Ishikawa (cell line): Measurements from ENCODE around the gene FRS2.
A peak's percentile ranks its signal among the peaks of the same experiment; 100 is the strongest.

ENCODE experiments used
- CEBPB ChIP-seq: IDR thresholded peaks from 2 replicates; pipeline ENCODE4 v1.6.1; 2012
- CREB1 ChIP-seq: IDR thresholded peaks from 2 replicates; pipeline ENCODE4 v1.6.1; 2012; ENCODE audit warnings: low read depth
- EGR1 ChIP-seq: IDR thresholded peaks from 2 replicates; pipeline ENCODE4 v1.6.1; 2012
- EP300 ChIP-seq: IDR thresholded peaks from 2 replicates; pipeline ENCODE4 v1.6.1; 2012; ENCODE audit warnings: borderline replicate concordance
- FOXM1 ChIP-seq: IDR thresholded peaks from 2 replicates; pipeline ENCODE4 v1.6.1; 2012; ENCODE audit warnings: low read depth, borderline replicate concordance
- NFIC ChIP-seq: IDR thresholded peaks from 2 replicates; pipeline ENCODE4 v1.6.1; 2012
- RAD21 ChIP-seq: IDR thresholded peaks from 2 replicates; pipeline ENCODE4 v1.6.1; 2012; ENCODE audit warnings: low read depth
- TAF1 ChIP-seq: IDR thresholded peaks from 2 replicates; pipeline ENCODE4 v1.6.1; 2012; ENCODE audit warnings: low read depth, mild to moderate bottlenecking
- TCF12 ChIP-seq: IDR thresholded peaks from 2 replicates; pipeline ENCODE4 v1.6.1; 2012; ENCODE audit warnings: low read depth
- TEAD4 ChIP-seq: IDR thresholded peaks from 2 replicates; pipeline ENCODE4 v1.6.1; 2012
- YY1 ChIP-seq: IDR thresholded peaks from 2 replicates; pipeline ENCODE4 v1.6.1; 2012; ENCODE audit warnings: low read depth
- ZBTB7A ChIP-seq: IDR thresholded peaks from 2 replicates; pipeline ENCODE4 v1.6.1; 2012; ENCODE audit warnings: low read depth
- TF ChIP-seq, protein P1 (sequence below): IDR thresholded peaks from 2 replicates; pipeline ENCODE4 v1.6.1; 2012
- TF ChIP-seq, protein P2 (sequence below): IDR thresholded peaks from 2 replicates; pipeline ENCODE4 v1.6.1; 2012; ENCODE audit warnings: low read depth, mild to moderate bottlenecking
- TF ChIP-seq, protein P3 (sequence below): IDR thresholded peaks from 2 replicates; pipeline ENCODE4 v1.6.1; 2012

The FRS2 gene

DNA sequence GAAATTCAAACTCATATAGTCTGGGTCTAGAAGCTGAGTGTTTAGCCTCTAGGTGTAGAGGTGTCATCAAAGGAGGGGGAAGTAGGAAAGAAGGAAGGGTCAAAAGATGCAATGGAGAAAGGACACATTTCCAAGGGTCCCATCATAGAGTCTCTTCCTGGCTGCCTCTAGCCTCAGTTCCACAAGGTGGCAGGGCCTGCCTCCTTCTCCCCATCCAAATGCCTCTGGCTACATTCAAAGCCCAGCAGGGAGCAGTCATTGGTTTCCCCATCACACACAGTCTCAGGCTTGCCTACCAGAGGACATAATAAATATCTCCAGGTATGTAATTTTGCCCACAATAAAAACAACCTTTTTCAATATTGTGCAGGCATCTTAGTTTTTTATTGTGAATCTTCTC lies 113.0 kb downstream of the FRS2 start:
- TF ChIP-seq FOXM1: no peak
- TF ChIP-seq CEBPB: no peak
- TF ChIP-seq, protein P1, sequence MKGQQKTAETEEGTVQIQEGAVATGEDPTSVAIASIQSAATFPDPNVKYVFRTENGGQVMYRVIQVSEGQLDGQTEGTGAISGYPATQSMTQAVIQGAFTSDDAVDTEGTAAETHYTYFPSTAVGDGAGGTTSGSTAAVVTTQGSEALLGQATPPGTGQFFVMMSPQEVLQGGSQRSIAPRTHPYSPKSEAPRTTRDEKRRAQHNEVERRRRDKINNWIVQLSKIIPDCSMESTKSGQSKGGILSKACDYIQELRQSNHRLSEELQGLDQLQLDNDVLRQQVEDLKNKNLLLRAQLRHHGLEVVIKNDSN: no peak
- TF ChIP-seq RAD21: peak; percentile 36; the same call in 1 of the 2 replicates

DNA sequence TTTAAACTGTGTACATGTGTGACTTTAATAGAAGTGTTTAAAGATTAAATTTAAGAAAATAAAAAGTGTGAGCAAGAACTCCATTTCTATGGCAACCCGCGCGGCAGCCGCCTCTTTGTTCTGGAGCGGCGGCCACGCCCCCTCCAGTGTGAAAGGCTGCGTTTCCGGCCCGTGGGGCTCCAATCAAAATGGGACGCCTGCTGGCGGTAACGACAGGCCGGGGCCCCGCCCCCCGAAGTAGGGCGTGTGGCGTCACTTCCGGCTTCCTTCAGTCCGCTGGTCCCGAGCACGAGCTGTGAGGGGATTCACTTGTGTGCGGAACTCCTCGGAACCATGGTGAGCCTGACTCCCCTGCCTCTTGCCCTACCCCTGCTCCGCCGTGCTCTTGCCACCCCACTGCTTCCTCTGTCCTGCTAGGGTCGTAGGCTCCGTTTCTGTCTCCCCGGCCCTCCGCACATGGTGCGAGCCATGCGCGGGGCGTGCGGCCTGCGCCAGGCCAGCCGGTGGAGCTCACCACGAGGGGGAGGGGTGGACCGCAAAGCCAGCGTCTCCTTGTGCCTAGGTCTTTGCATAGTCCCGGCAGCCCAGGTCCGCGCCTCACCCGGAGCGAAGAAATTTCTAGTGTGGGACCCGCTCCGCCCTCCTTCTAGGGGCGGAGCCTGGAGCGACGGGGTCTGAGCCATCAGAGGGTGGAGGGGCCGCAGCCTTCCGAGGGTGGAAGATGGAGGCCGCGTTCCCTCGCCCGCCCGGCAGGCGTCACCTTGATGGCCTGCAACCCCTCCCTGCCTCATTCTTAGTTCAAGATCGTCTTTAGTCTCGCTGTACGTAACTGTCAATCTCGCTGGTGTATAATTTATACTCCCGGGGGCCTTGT lies 115.2 kb downstream of the FRS2 start, which contains the start of gene CCT2:
CCT2 (plus strand) TSS at position 271 of the 874 bp plus-strand sequence; CDS start at position 334, 63 bp downstream.
- TF ChIP-seq TAF1 (peak; percentile 97), EGR1 (no peak), FOXM1 (no peak), CREB1 (peak; percentile 81), TCF12 (peak; percentile 81), ZBTB7A (no peak), CEBPB (no peak), NFIC (no peak), TEAD4 (peak; percentile 28), RAD21 (no peak), YY1 (peak; percentile 47), EP300 (0 out of 2 replicates have a peak, but pooled peaks have one; percentile 29)
- TF ChIP-seq, protein P2, sequence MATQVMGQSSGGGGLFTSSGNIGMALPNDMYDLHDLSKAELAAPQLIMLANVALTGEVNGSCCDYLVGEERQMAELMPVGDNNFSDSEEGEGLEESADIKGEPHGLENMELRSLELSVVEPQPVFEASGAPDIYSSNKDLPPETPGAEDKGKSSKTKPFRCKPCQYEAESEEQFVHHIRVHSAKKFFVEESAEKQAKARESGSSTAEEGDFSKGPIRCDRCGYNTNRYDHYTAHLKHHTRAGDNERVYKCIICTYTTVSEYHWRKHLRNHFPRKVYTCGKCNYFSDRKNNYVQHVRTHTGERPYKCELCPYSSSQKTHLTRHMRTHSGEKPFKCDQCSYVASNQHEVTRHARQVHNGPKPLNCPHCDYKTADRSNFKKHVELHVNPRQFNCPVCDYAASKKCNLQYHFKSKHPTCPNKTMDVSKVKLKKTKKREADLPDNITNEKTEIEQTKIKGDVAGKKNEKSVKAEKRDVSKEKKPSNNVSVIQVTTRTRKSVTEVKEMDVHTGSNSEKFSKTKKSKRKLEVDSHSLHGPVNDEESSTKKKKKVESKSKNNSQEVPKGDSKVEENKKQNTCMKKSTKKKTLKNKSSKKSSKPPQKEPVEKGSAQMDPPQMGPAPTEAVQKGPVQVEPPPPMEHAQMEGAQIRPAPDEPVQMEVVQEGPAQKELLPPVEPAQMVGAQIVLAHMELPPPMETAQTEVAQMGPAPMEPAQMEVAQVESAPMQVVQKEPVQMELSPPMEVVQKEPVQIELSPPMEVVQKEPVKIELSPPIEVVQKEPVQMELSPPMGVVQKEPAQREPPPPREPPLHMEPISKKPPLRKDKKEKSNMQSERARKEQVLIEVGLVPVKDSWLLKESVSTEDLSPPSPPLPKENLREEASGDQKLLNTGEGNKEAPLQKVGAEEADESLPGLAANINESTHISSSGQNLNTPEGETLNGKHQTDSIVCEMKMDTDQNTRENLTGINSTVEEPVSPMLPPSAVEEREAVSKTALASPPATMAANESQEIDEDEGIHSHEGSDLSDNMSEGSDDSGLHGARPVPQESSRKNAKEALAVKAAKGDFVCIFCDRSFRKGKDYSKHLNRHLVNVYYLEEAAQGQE: peak; percentile 15; the same call in 1 of the 2 replicates
- TF ChIP-seq, protein P3, sequence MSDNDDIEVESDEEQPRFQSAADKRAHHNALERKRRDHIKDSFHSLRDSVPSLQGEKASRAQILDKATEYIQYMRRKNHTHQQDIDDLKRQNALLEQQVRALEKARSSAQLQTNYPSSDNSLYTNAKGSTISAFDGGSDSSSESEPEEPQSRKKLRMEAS: peak; percentile 98
- TF ChIP-seq, protein P1: no peak

DNA sequence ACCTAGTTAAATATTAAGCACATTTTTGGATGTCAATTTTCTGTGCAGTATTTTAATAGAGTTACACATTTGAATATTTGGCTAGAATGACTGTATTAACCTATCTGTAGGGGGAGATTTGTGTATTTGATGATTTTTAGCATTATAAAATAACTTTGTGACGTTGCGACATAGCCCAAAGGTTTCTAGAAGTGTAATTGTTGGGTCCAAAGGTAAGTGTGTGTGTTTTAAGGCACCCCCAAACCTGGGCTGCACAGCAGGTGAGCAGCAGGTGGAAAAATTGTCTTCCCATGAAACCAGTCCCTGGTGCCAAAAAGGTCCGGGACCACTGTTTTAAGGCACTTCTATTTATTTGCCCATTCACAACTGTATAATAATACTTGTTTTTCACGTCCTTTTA lies 118.3 kb downstream of the FRS2 start:
- TF ChIP-seq ZBTB7A (no peak), TAF1 (no peak)

DNA sequence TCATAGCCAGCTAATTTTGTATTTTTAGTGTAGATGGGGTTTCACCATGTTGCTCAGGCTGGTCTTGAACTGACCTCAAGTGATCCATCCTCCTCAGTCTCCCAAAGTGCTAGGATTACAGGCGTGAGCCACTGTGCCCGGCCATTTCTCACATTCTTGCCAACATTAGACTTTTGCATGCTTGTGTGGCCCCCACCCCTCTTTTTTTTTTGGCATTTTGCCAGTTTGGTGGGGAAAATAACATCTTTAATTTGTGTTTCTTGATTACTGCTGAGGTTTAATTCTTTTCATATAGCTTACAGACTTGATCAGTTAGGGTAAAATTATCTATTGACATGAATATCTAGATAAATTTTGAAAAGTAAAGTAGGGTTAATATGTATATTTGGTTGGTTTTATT lies 118.9 kb downstream of the FRS2 start:
- TF ChIP-seq FOXM1 (no peak), NFIC (peak; percentile 81)

DNA sequence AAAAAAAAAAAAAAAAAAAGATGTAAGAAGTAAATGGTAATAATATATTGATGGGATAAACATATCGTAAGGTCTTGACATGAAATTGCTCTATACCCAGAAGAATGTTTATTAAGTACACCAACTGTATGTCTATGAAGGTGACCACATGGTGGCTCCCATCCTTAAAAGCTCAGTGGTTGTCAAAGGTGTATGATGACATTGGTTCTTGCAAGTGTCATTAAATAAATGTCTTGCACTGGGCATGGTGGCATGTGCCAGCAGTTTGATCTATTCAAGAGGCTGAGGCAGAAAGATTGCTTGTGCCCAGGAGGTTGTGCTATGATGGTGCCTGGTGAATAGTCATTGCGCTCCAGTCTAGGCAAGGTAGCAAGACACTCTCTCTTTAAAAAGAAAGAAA lies 125.5 kb downstream of the FRS2 start:
- no peak for TF ChIP-seq NFIC

DNA sequence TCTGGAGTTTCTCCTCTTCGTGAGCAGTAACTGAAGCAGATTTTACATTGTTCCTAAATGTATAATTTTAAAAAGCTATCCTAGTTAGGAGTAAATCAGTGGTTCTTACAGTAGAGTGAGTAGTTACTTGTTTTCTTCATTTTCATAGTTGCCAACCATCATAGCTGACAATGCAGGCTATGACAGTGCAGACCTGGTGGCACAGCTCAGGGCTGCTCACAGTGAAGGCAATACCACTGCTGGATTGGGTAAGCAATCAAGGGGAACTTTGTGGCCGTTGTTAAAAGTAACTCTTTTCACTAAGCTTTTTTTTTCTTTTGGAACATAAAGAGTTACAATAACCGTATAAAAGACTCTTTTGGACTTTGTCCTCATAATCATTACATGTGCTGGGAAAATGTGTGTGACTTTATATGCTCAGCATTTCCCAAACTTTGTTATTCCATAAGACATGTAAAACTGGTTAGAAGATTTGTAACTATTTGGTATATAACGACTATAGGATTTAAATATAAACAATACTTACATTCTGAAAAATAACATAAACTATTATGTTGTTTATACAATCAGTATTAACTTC lies 128.1 kb downstream of the FRS2 start:
- no peak for TF ChIP-seq ZBTB7A
- TF ChIP-seq, protein P1: no peak
- no peak for TF ChIP-seq CEBPB
- no peak for TF ChIP-seq FOXM1

DNA sequence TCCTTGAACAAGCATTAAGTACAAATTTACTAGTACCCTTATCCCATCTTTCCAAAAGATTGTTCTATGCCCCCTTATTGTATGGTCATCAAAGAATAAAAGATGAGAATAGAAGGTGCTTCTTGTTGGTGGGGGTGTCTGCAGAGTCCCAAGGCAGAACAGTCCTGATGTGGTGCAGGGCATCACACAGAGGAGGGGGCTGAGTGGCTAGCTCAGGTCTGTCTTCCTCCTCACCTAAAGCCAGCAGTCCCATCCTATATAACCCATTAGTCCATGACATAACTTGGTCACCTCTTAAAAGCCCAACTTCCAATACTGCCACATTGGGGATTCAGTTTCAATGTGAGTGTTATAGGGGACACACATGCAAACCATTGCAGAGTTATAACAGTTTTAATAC lies 130.6 kb downstream of the FRS2 start:
- TF ChIP-seq CREB1 (no peak), EP300 (no peak), TEAD4 (no peak), RAD21 (no peak), EGR1 (no peak), YY1 (no peak), ZBTB7A (no peak), FOXM1 (no peak), CEBPB (no peak), NFIC (no peak), TCF12 (no peak), TAF1 (no peak)
- TF ChIP-seq, protein P2: no peak
- TF ChIP-seq, protein P1: no peak
- TF ChIP-seq, protein P3: no peak
